IMR-90 (cell line): ENCODE measurements around the gene LRRC42. TPM values are rescaled to one million over a fixed set of nuclear protein-coding genes. Genes with fewer than 3 reads are reported as not detected.

ENCODE experiments used
- ATAC-seq: fragments of 200-7000 bp; cut with Tn5 transposase; 2 replicates; pipeline ENCODE4 v1.9.1; 2020; ENCODE audit warnings: low read depth, mild to moderate bottlenecking, moderate library complexity
- BruUV-seq: library from RNA; stranded (reverse); fragments of 400-500 nt; replicated peaks from 2 replicates; lab custom pipeline; 2021; lab: Mats Ljungman, UMichigan
- CTCF ChIA-PET: fragments of 300-600 bp; formaldehyde crosslinking; extraction: SDS; loops from one replicate; lab custom pipeline; 2021; ENCODE audit warnings: antibody characterized with exemption; lab: Yijun Ruan, JAX
- POLR2A ChIA-PET: fragments of 300-600 bp; sonication (Branson Sonifier 250); formaldehyde crosslinking; loops from one replicate; lab custom pipeline; 2022; ENCODE audit warnings: antibody characterized with exemption; ENCODE audit not compliant: unreplicated experiment; lab: Charles Lee
- DNase-seq: peaks from one replicate; pipeline ENCODE4 v3.0.0; 2013
- H2AFZ ChIP-seq: replicated peaks from 2 replicates; pipeline ENCODE3; 2013; ENCODE audit warnings: low read length, mild to moderate bottlenecking; ENCODE audit not compliant: poor library complexity
- H2AK5ac ChIP-seq: 2 replicates; pipeline ENCODE4 v1.6.1; 2013; ENCODE audit warnings: low read depth, low read length, inconsistent platforms
- H2AK9ac ChIP-seq: replicated peaks from 2 replicates; pipeline ENCODE3; 2013; ENCODE audit warnings: mild to moderate bottlenecking, low read depth, low read length, moderate library complexity; ENCODE audit not compliant: poor library complexity
- H2BK120ac ChIP-seq: 2 replicates; pipeline ENCODE4 v1.6.1; 2013; ENCODE audit warnings: low read depth, low read length, inconsistent platforms
- H2BK15ac ChIP-seq: 3 replicates; pipeline ENCODE4 v1.6.1; 2013; ENCODE audit warnings: low read depth, low read length, inconsistent platforms
- H2BK20ac ChIP-seq: 2 replicates; pipeline ENCODE4 v1.6.1; 2013; ENCODE audit warnings: low read depth, mild to moderate bottlenecking, inconsistent platforms, low read length, moderate library complexity
- H2BK5ac ChIP-seq: 2 replicates; pipeline ENCODE4 v1.6.1; 2013; ENCODE audit warnings: mild to moderate bottlenecking, low read depth, low read length, inconsistent platforms; ENCODE audit not compliant: poor library complexity, severe bottlenecking
- H3K14ac ChIP-seq: replicated peaks from 2 replicates; pipeline ENCODE4 v1.6.1; 2013; ENCODE audit warnings: low read depth, low read length, inconsistent platforms
- H3K18ac ChIP-seq: 2 replicates; pipeline ENCODE4 v1.6.1; 2013; ENCODE audit warnings: low read depth, low read length, control low read depth
- H3K23ac ChIP-seq: 2 replicates; pipeline ENCODE4 v1.6.1; 2013; ENCODE audit warnings: low read depth, low read length, inconsistent platforms
- H3K27ac ChIP-seq: 2 replicates; pipeline ENCODE4 v1.5.1; 2013; ENCODE audit warnings: mild to moderate bottlenecking, control low read depth, low read length; ENCODE audit not compliant: insufficient read depth
- H3K27me3 ChIP-seq: 2 replicates; pipeline ENCODE4 v1.6.1; 2013; ENCODE audit warnings: low read length; ENCODE audit not compliant: control insufficient read depth, insufficient read depth
- H3K36me3 ChIP-seq: 2 replicates; pipeline ENCODE4 v1.6.1; 2013; ENCODE audit warnings: low read length, mixed read lengths; ENCODE audit not compliant: control insufficient read depth, insufficient read depth
- H3K4ac ChIP-seq: 2 replicates; pipeline ENCODE4 v1.6.1; 2013; ENCODE audit warnings: low read depth, low read length, inconsistent platforms
- H3K4me1 ChIP-seq: 2 replicates; pipeline ENCODE4 v1.6.1; 2013; ENCODE audit warnings: low read length, mixed read lengths; ENCODE audit not compliant: control insufficient read depth, insufficient read depth
- H3K4me2 ChIP-seq: 2 replicates; pipeline ENCODE4 v1.6.1; 2013; ENCODE audit warnings: low read depth, mild to moderate bottlenecking, control low read depth, low read length, moderate library complexity
- H3K4me3 ChIP-seq: 2 replicates; pipeline ENCODE4 v1.5.1; 2013; ENCODE audit warnings: low read depth, mild to moderate bottlenecking, control low read depth, low read length, moderate library complexity; ENCODE audit not compliant: insufficient read depth
- H3K56ac ChIP-seq: 2 replicates; pipeline ENCODE4 v1.6.1; 2013; ENCODE audit warnings: low read length, inconsistent platforms; ENCODE audit not compliant: insufficient read depth; ENCODE audit errors: extremely low read depth
- H3K79me1 ChIP-seq, 2 experiments: 2 replicates each; pipeline ENCODE4 v1.6.1; 2013; ENCODE audit warnings: low read length in 2 of 2, inconsistent platforms in 1 of 2, low read depth in 1 of 2
- H3K9ac ChIP-seq: 2 replicates; pipeline ENCODE4 v1.6.1; 2013; ENCODE audit warnings: low read depth, low read length, control low read depth
- H3K9me1 ChIP-seq: 2 replicates; pipeline ENCODE4 v1.6.1; 2013; ENCODE audit warnings: low read length, inconsistent platforms; ENCODE audit not compliant: insufficient read depth
- H3K9me3 ChIP-seq: 2 replicates; pipeline ENCODE4 v1.6.1; 2013; ENCODE audit warnings: low read length; ENCODE audit not compliant: control insufficient read depth, insufficient read depth
- H4K20me1 ChIP-seq: 2 replicates; pipeline ENCODE4 v1.6.1; 2013; ENCODE audit warnings: low read length, inconsistent platforms; ENCODE audit not compliant: insufficient read depth
- H4K5ac ChIP-seq: 2 replicates; pipeline ENCODE4 v1.6.1; 2013; ENCODE audit warnings: mild to moderate bottlenecking, low read depth, low read length, control low read depth
- H4K8ac ChIP-seq, 2 experiments: 2 replicates each; pipeline ENCODE4 v1.6.1; 2013; ENCODE audit warnings: low read depth in 2 of 2, low read length in 2 of 2, control low read depth in 1 of 2, inconsistent platforms in 1 of 2
- H4K91ac ChIP-seq: 2 replicates; pipeline ENCODE4 v1.6.1; 2013; ENCODE audit warnings: low read depth, low read length, inconsistent platforms; ENCODE audit not compliant: insufficient read depth
- MAFK ChIP-seq: IDR thresholded peaks from 2 replicates; pipeline ENCODE4 v1.6.1; 2012; ENCODE audit warnings: low read depth, low read length, improper control_type of control experiment
- WGBS, 2 experiments: methylation state at CpG; one replicate each; pipeline versions ENCODE4 v1.1.5 to v1.1.7; 2013; ENCODE audit warnings: missing lambda C conversion rate in 2 of 2; ENCODE audit not compliant: insufficient read length in 1 of 2; ENCODE audit errors: extremely low coverage in 2 of 2; 5-methylcytosine and 5-hydroxymethylcytosine counted together
- dilution Hi-C: fragments of 300-500 bp; cut with HindIII; formaldehyde crosslinking; loops from one replicate; pipeline ENCODE4 v1.14.3; 2018; ENCODE audit warnings: low sequenced_read_pairs; ENCODE audit not compliant: unreplicated experiment
- in situ Hi-C: fragments of 300-500 bp; cut with MboI; formaldehyde crosslinking; loops from 3 replicates; pipeline ENCODE4 v1.14.3; 2019; ENCODE audit warnings: low sequenced_read_pairs, inconsistent platforms, mixed read lengths
- intact Hi-C: fragments of 100-400 bp; cut with micrococcal nuclease; formaldehyde crosslinking; loops from 2 replicates; pipeline ENCODE4 v1.10.0; 2022
- polyA plus RNA-seq, 3 experiments: library from polyadenylated mRNA; depleted of rRNA; stranded (reverse); fragments of >200 nt; gene quantifications; 2 replicates each; pipeline ENCODE4 v1.2.3, GENCODE V29; 2012; ENCODE audit warnings: low replicate concordance in 1 of 3
- total RNA-seq: library from RNA; depleted of rRNA; stranded (reverse); fragments of >200 nt; gene quantifications from 2 replicates; pipeline ENCODE4 v1.2.3, GENCODE V29; 2012
- TF ChIP-seq, protein P1 (sequence below): fragments of 150-350 bp; IDR thresholded peaks from 2 replicates; pipeline ENCODE4 v1.6.1; 2017; ENCODE audit warnings: mild to moderate bottlenecking, antibody characterized with exemption, low read length, low read depth

The LRRC42 gene
- total and polyA plus RNA-seq, 2 of the 4 experiments (the other 2 are of a cell fraction), result 39.9 to 47.5 TPM

DNA sequence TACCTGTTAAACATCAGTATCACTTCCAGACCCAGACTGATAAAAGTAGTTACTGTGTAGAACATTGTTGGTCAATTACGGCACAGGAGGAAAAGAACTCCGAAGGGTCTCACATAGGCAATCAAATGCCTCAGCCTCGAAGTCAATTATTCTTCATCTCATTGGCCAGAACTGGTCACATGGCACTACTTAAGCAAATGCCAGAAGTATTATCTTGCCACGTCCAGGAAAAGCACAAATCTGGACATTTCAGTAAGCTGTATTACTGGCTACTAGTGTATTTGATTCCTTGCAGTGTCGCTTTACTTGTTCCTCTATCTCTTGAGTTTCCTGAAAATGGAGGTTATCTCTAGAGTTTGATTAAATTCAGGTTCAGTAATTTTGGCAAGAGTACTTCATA lies 27.8 kb upstream of the LRRC42 start:
- no peak overlapping the region for H2AK5ac ChIP-seq
- no peak overlapping the region for H3K23ac ChIP-seq
- H3K4ac ChIP-seq, result no peak overlapping the region
- no CpG with 5 or more reads among the region's 5 CpGs for WGBS, 2 experiments
- H3K18ac ChIP-seq, result no peak overlapping the region
- H2BK120ac ChIP-seq, result no peak overlapping the region
- H3K79me1 ChIP-seq, result no peaks in the 10 kb centered on the region; a peak in 1 of 4 replicates
- dilution Hi-C loops, result no loop called here
- DNase-seq (no peak), ATAC-seq (no peak)
- no peaks in the 10 kb centered on the region for H3K4me1 ChIP-seq
- POLR2A ChIA-PET, result interaction anchor here (0.7 kb wide), 1 partner anchor 58 kb away, joined by 3 read pairs; no protein-coding TSS in a partner anchor
- no peak overlapping the region for H2AK9ac ChIP-seq
- no peaks in the 10 kb centered on the region for H4K20me1 ChIP-seq
- no peaks in the 10 kb centered on the region for H3K9me3 ChIP-seq
- H3K36me3 ChIP-seq, result peaks cover 18% of the 10 kb centered on the region
- no peak overlapping the region for H2BK5ac ChIP-seq
- H3K9ac ChIP-seq, result no peak overlapping the region
- H2BK20ac ChIP-seq, result no peak overlapping the region
- H3K4me2 ChIP-seq, result no peak overlapping the region
- in situ Hi-C loops, result no loop called here
- H4K91ac ChIP-seq, result no peak overlapping the region
- H4K8ac ChIP-seq, result no peak overlapping the region
- H2AFZ ChIP-seq, result no peak overlapping the region
- H2BK15ac ChIP-seq, result no peak overlapping the region
- no peak overlapping the region for H3K27ac ChIP-seq
- H3K27me3 ChIP-seq, result no peaks in the 10 kb centered on the region
- TF ChIP-seq, protein P1, sequence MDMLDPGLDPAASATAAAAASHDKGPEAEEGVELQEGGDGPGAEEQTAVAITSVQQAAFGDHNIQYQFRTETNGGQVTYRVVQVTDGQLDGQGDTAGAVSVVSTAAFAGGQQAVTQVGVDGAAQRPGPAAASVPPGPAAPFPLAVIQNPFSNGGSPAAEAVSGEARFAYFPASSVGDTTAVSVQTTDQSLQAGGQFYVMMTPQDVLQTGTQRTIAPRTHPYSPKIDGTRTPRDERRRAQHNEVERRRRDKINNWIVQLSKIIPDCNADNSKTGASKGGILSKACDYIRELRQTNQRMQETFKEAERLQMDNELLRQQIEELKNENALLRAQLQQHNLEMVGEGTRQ, result peak; percentile 62
- TF ChIP-seq MAFK, result no peak
- BruUV-seq, result no TSS peak
- CTCF ChIA-PET, result interaction anchor here (0.7 kb wide), 1 partner anchor 23 kb away, joined by 4 read pairs; no protein-coding TSS in a partner anchor
- H3K14ac ChIP-seq, result no peak overlapping the region
- H4K5ac ChIP-seq, result no peak overlapping the region
- H3K4me3 ChIP-seq, result no peak overlapping the region
- H3K56ac ChIP-seq, result no peak overlapping the region
- intact Hi-C loops, result no loop called here
- H3K9me1 ChIP-seq, result no peaks in the 10 kb centered on the region
